Endothelial cell of umbilical vein (primary cell): ENCODE results near the gene COL13A1. TPM values are rescaled to one million over a fixed set of nuclear protein-coding genes. Genes with fewer than 3 reads are reported as not detected.

Experiments used
- BruUV-seq: library from RNA; stranded (reverse); fragments of 400-500 nt; replicated peaks from 2 replicates; lab custom pipeline; 2021; lab: Mats Ljungman, UMichigan
- CTCF ChIA-PET: fragments of 300-600, 350-600 bp; sonication (Branson Sonifier 250); formaldehyde crosslinking; loops from one replicate; lab custom pipeline; 2021; ENCODE audit warnings: antibody characterized with exemption, inconsistent platforms; lab: Charles Lee
- POLR2A ChIA-PET: fragments of 300-600, 350-600 bp; sonication (Branson Sonifier 250); formaldehyde crosslinking; loops from one replicate; lab custom pipeline; 2021; ENCODE audit warnings: antibody characterized with exemption, inconsistent platforms; lab: Charles Lee
- DNase-seq: peaks from one replicate; pipeline ENCODE4 v3.0.0-alpha.2; 2011; ENCODE audit warnings: low read depth, low spot score
- FAIRE-seq: peaks from 2 replicates; lab custom pipeline; 2011; peaks lifted over from hg19 to GRCh38; lab: Jason Lieb, UNC
- H2AFZ ChIP-seq: 2 replicates; pipeline ENCODE4 v1.6.0; 2012; ENCODE audit warnings: low read depth, low read length, control low read depth, inconsistent platforms
- H3K27ac ChIP-seq: 2 replicates; pipeline ENCODE4 v1.5.1; 2011; ENCODE audit warnings: low read depth, mild to moderate bottlenecking, control low read depth, low read length, moderate library complexity; ENCODE audit not compliant: insufficient read depth
- H3K27me3 ChIP-seq, 2 experiments: 2 replicates each; pipeline versions ENCODE4 v1.6.0 to v1.6.1; 2011; ENCODE audit warnings: low read length in 2 of 2, mixed read lengths in 1 of 2; ENCODE audit not compliant: control insufficient read depth in 2 of 2, insufficient read depth in 2 of 2
- H3K36me3 ChIP-seq, 2 experiments: 2 replicates in 1 of 2; 3 replicates in 1 of 2; pipeline ENCODE4 v1.5.1; 2011; ENCODE audit warnings: low read length in 2 of 2, mild to moderate bottlenecking in 1 of 2, moderate library complexity in 1 of 2; ENCODE audit not compliant: control insufficient read depth in 2 of 2, insufficient read depth in 2 of 2; ENCODE audit errors: extremely low read depth in 1 of 2
- H3K4me1 ChIP-seq: 3 replicates; pipeline ENCODE4 v1.5.1; 2011; ENCODE audit warnings: mild to moderate bottlenecking, low read length; ENCODE audit not compliant: control insufficient read depth, insufficient read depth; ENCODE audit errors: extremely low read depth
- H3K4me2 ChIP-seq: 2 replicates; pipeline ENCODE4 v1.6.1; 2011; ENCODE audit warnings: low read length, control low read depth, mixed read lengths; ENCODE audit not compliant: insufficient read depth
- H3K4me3 ChIP-seq, 3 experiments: fragments of 200-600 bp in 1 of 3; sonication (generic), shearing (Covaris generic) in 1 of 3; replicated peaks in 1 of 3; 2 replicates each; pipeline ENCODE4 v1.5.1; 2011 to 2016; ENCODE audit warnings: control low read depth in 3 of 3, low read length in 3 of 3, mild to moderate bottlenecking in 2 of 3, inconsistent platforms in 1 of 3, low read depth in 1 of 3, moderate library complexity in 1 of 3; ENCODE audit not compliant: insufficient read depth in 1 of 3
- H3K79me2 ChIP-seq: 2 replicates; pipeline ENCODE4 v1.6.0; 2012; ENCODE audit warnings: low read length, inconsistent platforms; ENCODE audit not compliant: control insufficient read depth, insufficient read depth
- H3K9ac ChIP-seq: replicated peaks from 2 replicates; pipeline ENCODE3; 2011; ENCODE audit warnings: low read length, control low read depth; ENCODE audit not compliant: insufficient read depth; ENCODE audit errors: extremely low read depth
- H3K9me1 ChIP-seq: replicated peaks from 3 replicates; pipeline ENCODE4 v1.6.0; 2011; ENCODE audit warnings: mild to moderate bottlenecking, low read length; ENCODE audit not compliant: control insufficient read depth, insufficient read depth; ENCODE audit errors: extremely low read depth
- H3K9me3 ChIP-seq: replicated peaks from 2 replicates; pipeline ENCODE4 v1.5.1; 2012; ENCODE audit warnings: low read length, inconsistent platforms; ENCODE audit not compliant: control insufficient read depth, insufficient read depth
- H4K20me1 ChIP-seq: replicated peaks from 2 replicates; pipeline ENCODE3; 2011; ENCODE audit warnings: mild to moderate bottlenecking, low read length; ENCODE audit not compliant: control insufficient read depth, insufficient read depth; ENCODE audit errors: extremely low read depth
- EZH2 ChIP-seq: IDR thresholded peaks from 2 replicates; pipeline ENCODE4 v1.6.1; 2012; ENCODE audit warnings: borderline replicate concordance, low read depth, mild to moderate bottlenecking, moderate library complexity, low read length, inconsistent platforms; ENCODE audit not compliant: severe bottlenecking
- FOS ChIP-seq: IDR thresholded peaks from 2 replicates; pipeline ENCODE4 v1.6.1; 2011; ENCODE audit warnings: mild to moderate bottlenecking, low read length, moderate library complexity, borderline replicate concordance; ENCODE audit not compliant: insufficient read depth
- GATA2 ChIP-seq: IDR thresholded peaks from 2 replicates; pipeline ENCODE4 v1.7.0; 2011; ENCODE audit warnings: low read depth, mild to moderate bottlenecking, moderate library complexity, mixed read lengths, low read length; ENCODE audit not compliant: insufficient read length, insufficient read depth
- JUN ChIP-seq: IDR thresholded peaks from 2 replicates; pipeline ENCODE4 v1.6.1; 2011; ENCODE audit warnings: borderline replicate concordance, low read depth; ENCODE audit not compliant: insufficient read length, insufficient read depth
- MAX ChIP-seq: IDR thresholded peaks from 2 replicates; pipeline ENCODE4 v1.6.1; 2011; ENCODE audit not compliant: insufficient read depth, insufficient read length
- MYC ChIP-seq: IDR thresholded peaks from one replicate; pipeline ENCODE4 v1.6.1; 2011; ENCODE audit warnings: mild to moderate bottlenecking, low read depth, low read length
- POLR2A ChIP-seq: IDR thresholded peaks from 2 replicates; pipeline ENCODE4 v1.6.1; 2012; ENCODE audit warnings: low read depth, mild to moderate bottlenecking, control low read depth, low read length
- POLR2AphosphoS5 ChIP-seq: IDR thresholded peaks from 2 replicates; pipeline ENCODE4 v1.6.1; 2012; ENCODE audit warnings: low read depth, mild to moderate bottlenecking, control low read depth, low read length, moderate library complexity; ENCODE audit not compliant: insufficient read depth
- dilution Hi-C: fragments of 300-500 bp; cut with MboI; formaldehyde crosslinking; loops from one replicate; pipeline ENCODE4 v1.15.0; 2019; ENCODE audit warnings: low sequenced_read_pairs; ENCODE audit not compliant: extremely low pct_ligation_motif_present
- intact Hi-C: fragments of 100-400 bp; cut with micrococcal nuclease; formaldehyde crosslinking; loops from one replicate; pipeline ENCODE4 v1.10.0; 2022
- polyA plus RNA-seq, 4 experiments: library from polyadenylated mRNA; depleted of rRNA in 3 of 4; stranded (reverse) in 3 of 4; unstranded in 1 of 4; fragments of >200 nt; gene quantifications; 2 replicates each; pipeline versions ENCODE4 v1.2.1 to v1.2.3, GENCODE V29; 2011 to 2012; ENCODE audit warnings: missing spikeins in 1 of 4
- total RNA-seq: library from RNA; stranded (reverse); gene quantifications from 2 replicates; pipeline ENCODE4 v1.2.3, GENCODE V29; 2021
- TF ChIP-seq, protein P1 (sequence below), 2 donors: IDR thresholded peaks; 1 replicate in 1 of 2; 2 replicates in 1 of 2; pipeline ENCODE4 v1.5.1; 2011; ENCODE audit warnings: low read length in 2 of 2, mild to moderate bottlenecking in 2 of 2, moderate library complexity in 2 of 2, control low read depth in 1 of 2, inconsistent platforms in 1 of 2, low read depth in 1 of 2; ENCODE audit not compliant: insufficient read depth in 1 of 2; ENCODE audit errors: extremely low read depth in 1 of 2

The COL13A1 gene
- total and polyA plus RNA-seq, 2 donors (not counting 3 experiments of a cell fraction or from before 2014, with no cell fraction given), result 21.4 to 47.5 TPM

DNA sequence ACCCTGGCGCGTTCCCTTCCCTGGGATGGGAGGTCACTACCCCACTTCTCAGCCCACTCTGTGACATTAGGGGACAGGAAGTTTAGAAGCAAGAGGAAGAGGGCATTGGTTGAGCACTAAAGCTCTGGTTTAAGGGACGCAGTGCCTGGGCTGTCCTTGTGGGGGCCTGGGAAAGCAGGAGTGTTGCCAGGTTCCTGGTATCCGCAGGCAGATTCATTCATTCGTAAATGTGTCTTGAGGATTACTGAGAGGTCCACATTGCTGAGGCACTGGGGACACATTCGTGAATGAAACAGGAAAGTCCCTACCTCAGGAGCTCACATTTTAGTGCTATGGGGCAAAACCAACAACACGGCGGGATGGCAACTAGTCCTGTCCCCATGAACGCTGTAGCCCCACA lies 69.4 kb downstream of the COL13A1 start:
- POLR2A ChIA-PET, result interaction anchor here (0.7 kb wide), 1 partner anchor 32 kb away, joined by 4 read pairs; no protein-coding TSS in a partner anchor
- Histone ChIP-seq H3K9me3 (no peaks in the 10 kb centered on the region), H3K9me1 (no peaks in the 10 kb centered on the region), H3K27me3 (no peaks in the 10 kb centered on the region), H3K4me1 (peaks cover 54% of the 10 kb centered on the region), H3K4me2 (no peak overlapping the region), H3K4me3 (no peak overlapping the region), H3K27ac (no peak overlapping the region), H2AFZ (no peak overlapping the region), H4K20me1 (no peaks in the 10 kb centered on the region), H3K79me2 (no peaks in the 10 kb centered on the region), H3K36me3 (no peaks in the 10 kb centered on the region), H3K9ac (no peak overlapping the region)
- CTCF ChIA-PET, result interaction anchor here (0.8 to 4.7 kb wide), 9 partner anchors 9 to 70 kb away, joined by 3 to 25 read pairs (median 5); no protein-coding TSS in a partner anchor
- FAIRE-seq (no peak), DNase-seq (no peak)
- BruUV-seq, result no TSS peak
- TF ChIP-seq POLR2A, result no peak
- no peak for TF ChIP-seq EZH2
- no peak for TF ChIP-seq POLR2AphosphoS5
- no peak for TF ChIP-seq GATA2
- no peak for TF ChIP-seq MYC
- no peak for TF ChIP-seq MAX
- TF ChIP-seq, protein P1, sequence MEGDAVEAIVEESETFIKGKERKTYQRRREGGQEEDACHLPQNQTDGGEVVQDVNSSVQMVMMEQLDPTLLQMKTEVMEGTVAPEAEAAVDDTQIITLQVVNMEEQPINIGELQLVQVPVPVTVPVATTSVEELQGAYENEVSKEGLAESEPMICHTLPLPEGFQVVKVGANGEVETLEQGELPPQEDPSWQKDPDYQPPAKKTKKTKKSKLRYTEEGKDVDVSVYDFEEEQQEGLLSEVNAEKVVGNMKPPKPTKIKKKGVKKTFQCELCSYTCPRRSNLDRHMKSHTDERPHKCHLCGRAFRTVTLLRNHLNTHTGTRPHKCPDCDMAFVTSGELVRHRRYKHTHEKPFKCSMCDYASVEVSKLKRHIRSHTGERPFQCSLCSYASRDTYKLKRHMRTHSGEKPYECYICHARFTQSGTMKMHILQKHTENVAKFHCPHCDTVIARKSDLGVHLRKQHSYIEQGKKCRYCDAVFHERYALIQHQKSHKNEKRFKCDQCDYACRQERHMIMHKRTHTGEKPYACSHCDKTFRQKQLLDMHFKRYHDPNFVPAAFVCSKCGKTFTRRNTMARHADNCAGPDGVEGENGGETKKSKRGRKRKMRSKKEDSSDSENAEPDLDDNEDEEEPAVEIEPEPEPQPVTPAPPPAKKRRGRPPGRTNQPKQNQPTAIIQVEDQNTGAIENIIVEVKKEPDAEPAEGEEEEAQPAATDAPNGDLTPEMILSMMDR (IDR thresholded peaks at IDR 0.05; ENCODE audit: extremely low read depth in 1 of 2, insufficient read depth in 1 of 2, low read depth in 1 of 2, low read length in 2 of 2), result no peak
- TF ChIP-seq FOS, result no peak
- no peak for TF ChIP-seq JUN
- dilution Hi-C loops, result no loop called here
- intact Hi-C loops, result loop anchor here (2.0 kb wide), 1 partner anchor 36 kb away; no protein-coding TSS in a partner anchor
